ENCODE data around the gene DEPDC1B. TPM values are rescaled to one million over a fixed set of nuclear protein-coding genes. Genes with fewer than 3 reads are reported as not detected.

Gene DEPDC1B
- total and polyA plus RNA-seq, 2 of the 8 experiments (the other 6 are each of a cell fraction or from before 2014, with no cell fraction given), result 30.8 to 67.4 TPM

- no peak for TF ChIP-seq HDAC2 (IDR thresholded peaks at IDR 0.05; ENCODE audit: borderline replicate concordance in 1 of 2, low read depth in 2 of 2, low read length in 2 of 2)
- TF ChIP-seq USF2 (IDR thresholded peaks at IDR 0.05; ENCODE audit: low read length), result no peak
These were observed 25.5 kb downstream of the DEPDC1B start (continued) for GRCh38 chr5:60674251-60675069.

Measured in H1 (cell line).